H1 (cell line): ENCODE results near the gene ESYT2. TPM values are rescaled to one million over a fixed set of nuclear protein-coding genes. Genes with fewer than 3 reads are reported as not detected.
A peak's percentile ranks its signal among the peaks of the same experiment; 100 is the strongest.

Source experiments
- CTCF ChIA-PET: fragments of 300-600 bp; sonication (Branson Sonifier 250); formaldehyde crosslinking; loops from one replicate; lab custom pipeline; 2021; ENCODE audit not compliant: partially characterized antibody; lab: Charles Lee
- POLR2A ChIA-PET: fragments of 300-600 bp; sonication (Branson Sonifier 250); formaldehyde crosslinking; loops from one replicate; lab custom pipeline; 2021; ENCODE audit warnings: inconsistent platforms; ENCODE audit not compliant: partially characterized antibody; lab: Charles Lee
- DNase-seq, 2 experiments: peaks; one replicate each; pipeline versions ENCODE4 v3.0.0 to v3.0.0-alpha.2; 2010 to 2022; ENCODE audit warnings: low spot score in 2 of 2, low read depth in 1 of 2, mixed read lengths in 1 of 2
- FAIRE-seq: peaks from 2 replicates; lab custom pipeline; 2011; peaks lifted over from hg19 to GRCh38; lab: Jason Lieb, UNC
- H2AFZ ChIP-seq: 2 replicates; pipeline ENCODE4 v1.8.1; 2012; ENCODE audit warnings: low read length, inconsistent platforms
- H2AK5ac ChIP-seq: 2 replicates; pipeline ENCODE4 v1.6.1; 2013; ENCODE audit warnings: low read depth, low read length
- H2BK120ac ChIP-seq: replicated peaks from 2 replicates; pipeline ENCODE3; 2013; ENCODE audit warnings: low read depth, low read length, inconsistent platforms
- H2BK12ac ChIP-seq: 2 replicates; pipeline ENCODE4 v1.6.1; 2013; ENCODE audit warnings: low read depth, low read length
- H2BK15ac ChIP-seq: 2 replicates; pipeline ENCODE4 v1.6.1; 2013; ENCODE audit warnings: low read length
- H2BK20ac ChIP-seq: 2 replicates; pipeline ENCODE4 v1.6.1; 2013; ENCODE audit warnings: low read length
- H2BK5ac ChIP-seq: 2 replicates; pipeline ENCODE4 v1.6.1; 2013; ENCODE audit warnings: low read depth, low read length
- H3K14ac ChIP-seq: 2 replicates; pipeline ENCODE4 v1.6.1; 2013; ENCODE audit warnings: inconsistent platforms; ENCODE audit not compliant: insufficient read length
- H3K18ac ChIP-seq: 2 replicates; pipeline ENCODE4 v1.6.1; 2013; ENCODE audit warnings: low read length; ENCODE audit errors: extremely low read depth
- H3K23ac ChIP-seq: 2 replicates; pipeline ENCODE4 v1.6.1; 2013; ENCODE audit warnings: inconsistent platforms; ENCODE audit not compliant: insufficient read length
- H3K23me2 ChIP-seq: 2 replicates; pipeline ENCODE4 v1.6.1; 2013; ENCODE audit warnings: low read depth, low read length
- H3K27ac ChIP-seq: 2 replicates; pipeline ENCODE4 v1.6.1; 2011; ENCODE audit warnings: low read depth, low read length, inconsistent platforms
- H3K27me3 ChIP-seq, 4 experiments: replicated peaks in 1 of 4; 1 replicate in 1 of 4; 2 replicates in 3 of 4; pipeline versions ENCODE4 v1.6.1 to v1.8.1; 2011 to 2013; ENCODE audit warnings: low read length in 3 of 4, mild to moderate bottlenecking in 3 of 4, inconsistent platforms in 2 of 4, mixed read lengths in 2 of 4, moderate library complexity in 1 of 4; ENCODE audit not compliant: control insufficient read depth in 3 of 4, insufficient read depth in 3 of 4; ENCODE audit errors: extremely low read depth in 1 of 4
- H3K36me3 ChIP-seq, 4 experiments: 2 replicates each; pipeline versions ENCODE4 v1.6.1 to v1.8.1; 2011 to 2013; ENCODE audit warnings: mild to moderate bottlenecking in 4 of 4, low read length in 3 of 4, moderate library complexity in 2 of 4, control low read depth in 1 of 4, inconsistent platforms in 1 of 4; ENCODE audit not compliant: insufficient read depth in 4 of 4, control insufficient read depth in 2 of 4
- H3K4ac ChIP-seq: replicated peaks from 2 replicates; pipeline ENCODE3; 2013; ENCODE audit warnings: low read length, low read depth, mixed read lengths, inconsistent platforms; ENCODE audit not compliant: insufficient read length
- H3K4me1 ChIP-seq, 4 experiments: replicated peaks in 1 of 4; 1 replicate in 1 of 4; 2 replicates in 3 of 4; pipeline versions ENCODE4 v1.6.1 to v1.8.1; 2011 to 2013; ENCODE audit warnings: low read length in 3 of 4, inconsistent platforms in 2 of 4, mixed read lengths in 1 of 4; ENCODE audit not compliant: insufficient read depth in 4 of 4, control insufficient read depth in 3 of 4
- H3K4me2 ChIP-seq, 2 experiments: 2 replicates each; pipeline versions ENCODE4 v1.6.1 to v1.8.1; 2011 to 2013; ENCODE audit warnings: low read depth in 2 of 2, low read length in 2 of 2, control low read depth in 1 of 2, inconsistent platforms in 1 of 2, mild to moderate bottlenecking in 1 of 2; ENCODE audit not compliant: insufficient read depth in 1 of 2
- H3K4me3 ChIP-seq, 4 experiments: fragments of 200-600, 300-600 bp in 1 of 4; sonication (generic), shearing (Covaris generic), sonication (Bioruptor Twin) in 1 of 4; 2 replicates each; pipeline versions ENCODE4 v1.5.1 to v1.8.1; 2011 to 2016; ENCODE audit warnings: low read length in 4 of 4, low read depth in 3 of 4, control low read depth in 2 of 4, inconsistent platforms in 2 of 4, mild to moderate bottlenecking in 2 of 4, mixed read lengths in 1 of 4, moderate library complexity in 1 of 4; ENCODE audit not compliant: insufficient read depth in 2 of 4; ENCODE audit errors: extremely low read depth in 1 of 4
- H3K56ac ChIP-seq: replicated peaks from 2 replicates; pipeline ENCODE3; 2013; ENCODE audit warnings: low read depth, mild to moderate bottlenecking, mixed read lengths, low read length, inconsistent platforms; ENCODE audit not compliant: insufficient read length
- H3K79me1 ChIP-seq: 2 replicates; pipeline ENCODE4 v1.6.1; 2013; ENCODE audit warnings: low read depth, low read length, control low read depth
- H3K79me2 ChIP-seq, 2 experiments: 2 replicates each; pipeline versions ENCODE4 v1.6.1 to v1.8.1; 2012 to 2013; ENCODE audit warnings: low read length in 2 of 2, mild to moderate bottlenecking in 2 of 2, inconsistent platforms in 1 of 2; ENCODE audit not compliant: insufficient read depth in 2 of 2, control insufficient read depth in 1 of 2
- H3K9ac ChIP-seq, 4 experiments: replicated peaks in 1 of 4; 1 replicate in 1 of 4; 2 replicates in 3 of 4; pipeline versions ENCODE4 v1.6.1 to v1.8.1; 2011 to 2013; ENCODE audit warnings: low read depth in 3 of 4, low read length in 3 of 4, control low read depth in 2 of 4, mild to moderate bottlenecking in 2 of 4, moderate library complexity in 2 of 4, inconsistent platforms in 1 of 4; ENCODE audit errors: extremely low read depth in 1 of 4
- H3K9me3 ChIP-seq, 2 experiments: 2 replicates each; pipeline versions ENCODE4 v1.6.1 to v1.8.1; 2012 to 2013; ENCODE audit warnings: mild to moderate bottlenecking in 2 of 2, moderate library complexity in 2 of 2, control low read depth in 1 of 2, inconsistent platforms in 1 of 2, low read depth in 1 of 2, low read length in 1 of 2, mixed read lengths in 1 of 2; ENCODE audit not compliant: insufficient read depth in 2 of 2
- H4K20me1 ChIP-seq, 2 experiments: replicated peaks in 1 of 2; 2 replicates each; pipeline versions ENCODE3 to v1.8.1; 2011 to 2013; ENCODE audit warnings: inconsistent platforms in 2 of 2, low read length in 2 of 2, mild to moderate bottlenecking in 1 of 2; ENCODE audit not compliant: insufficient read depth in 2 of 2, control insufficient read depth in 1 of 2
- H4K5ac ChIP-seq: 2 replicates; pipeline ENCODE4 v1.6.1; 2013; ENCODE audit warnings: low read length, low read depth, mixed read lengths, inconsistent platforms; ENCODE audit not compliant: insufficient read length
- H4K8ac ChIP-seq: 2 replicates; pipeline ENCODE4 v1.8.0; 2013; ENCODE audit warnings: mild to moderate bottlenecking, moderate library complexity, low read length, inconsistent platforms; ENCODE audit not compliant: insufficient read depth; ENCODE audit errors: extremely low read depth
- H4K91ac ChIP-seq: replicated peaks from 2 replicates; pipeline ENCODE3; 2013; ENCODE audit warnings: low read length, mixed read lengths, inconsistent platforms; ENCODE audit not compliant: insufficient read length
- CREB1 ChIP-seq: IDR thresholded peaks from 2 replicates; pipeline ENCODE4 v1.6.1; 2012; ENCODE audit warnings: inconsistent platforms
- EP300 ChIP-seq, 2 experiments: IDR thresholded peaks; 1 replicate in 1 of 2; 2 replicates in 1 of 2; pipeline ENCODE4 v1.6.1; 2011 to 2012; ENCODE audit warnings: low read depth in 2 of 2, low read length in 2 of 2, mild to moderate bottlenecking in 2 of 2, borderline replicate concordance in 1 of 2, inconsistent platforms in 1 of 2, moderate library complexity in 1 of 2
- RNF2 ChIP-seq: fragments of 200-900, 300-1000 bp; sonication (generic); IDR thresholded peaks from 2 replicates; pipeline ENCODE4 v1.7.1; 2016; ENCODE audit warnings: borderline replicate concordance, low read depth, mild to moderate bottlenecking, antibody characterized with exemption, low read length; ENCODE audit not compliant: poor library complexity, severe bottlenecking; ENCODE audit errors: missing control alignments
- SRF ChIP-seq: IDR thresholded peaks from 2 replicates; pipeline ENCODE4 v1.6.1; 2011; ENCODE audit warnings: mild to moderate bottlenecking, low read depth, low read length, moderate library complexity
- TAF7 ChIP-seq: optimal IDR thresholded peaks from 2 replicates; pipeline ENCODE3; 2011; ENCODE audit warnings: low read depth, mild to moderate bottlenecking, inconsistent platforms, low read length, moderate library complexity, borderline replicate concordance
- WGBS, 2 experiments: shearing (Covaris generic) in 1 of 2; methylation state at CpG; one replicate each; pipeline versions ENCODE4 v1.1.6 to v1.1.7; 2013 to 2015; ENCODE audit warnings: low lambda C conversion rate in 2 of 2, mixed read lengths in 2 of 2, inconsistent platforms in 1 of 2, low coverage in 1 of 2, missing lambda C conversion rate in 1 of 2; ENCODE audit not compliant: insufficient replicate concordance in 2 of 2, insufficient coverage in 1 of 2, insufficient read length in 1 of 2; ENCODE audit errors: extremely low coverage in 1 of 2, missing lambda C conversion rate in 1 of 2; 5-methylcytosine and 5-hydroxymethylcytosine counted together
- polyA plus RNA-seq, 7 experiments: library from polyadenylated mRNA; depleted of rRNA in 3 of 7; stranded (reverse) in 5 of 7; unstranded in 2 of 7; fragments of >200 nt in 5 of 7; fragments of 200-250 nt in 2 of 7; gene quantifications; 1 replicate in 5 of 7; 2 replicates in 1 of 7; 4 replicates in 1 of 7; pipeline versions ENCODE4 v1.2.1 to v1.2.3, GENCODE V29; 2011 to 2013; ENCODE audit warnings: missing spikeins in 2 of 7, mixed read lengths in 2 of 7
- total RNA-seq: library from RNA; stranded (reverse); fragmentation: NEBNext Ultra II Directional; extraction: Animal tissue kit (Norgen Biotek cat#: 25700); gene quantifications from 2 replicates; pipeline ENCODE4 v1.2.1, GENCODE V29; 2021

Gene ESYT2
- total and polyA plus RNA-seq, 2 of the 8 experiments (the other 6 are each of a cell fraction or from before 2014, with no cell fraction given), result 27.0 to 37.5 TPM

- peaks cover 4 to 79% of the 10 kb centered on the region in 2 experiments; a peak in 3 of 4 replicates for H3K79me2 ChIP-seq
These were observed 19.7 kb downstream of the ESYT2 start for GRCh38 chr7:158809596-158809995.

More at GRCh38 chr7:158809596-158809995, 19.7 kb downstream of the ESYT2 start:
- Histone ChIP-seq H4K5ac (no peak overlapping the region), H3K4me2 (no peak overlapping the region), H2BK15ac (no peak overlapping the region), H2BK20ac (no peak overlapping the region), H3K27ac (no peak overlapping the region), H3K56ac (no peak overlapping the region), H3K4ac (no peak overlapping the region), H3K27me3 (no peaks in the 10 kb centered on the region; a peak in 1 of 7 replicates), H4K20me1 (peaks cover 0 to 3% of the 10 kb centered on the region in 2 experiments), H2BK12ac (no peak overlapping the region), H2AK5ac (no peak overlapping the region), H4K8ac (no peak overlapping the region), H2BK5ac (no peak overlapping the region), H3K9ac (no peak overlapping the region), H4K91ac (no peak overlapping the region), H2BK120ac (no peak overlapping the region), H3K18ac (no peak overlapping the region), H3K4me3 (no peak overlapping the region), H2AFZ (no peak overlapping the region), H3K9me3 (peaks cover 0 to 4% of the 10 kb centered on the region in 2 experiments; a peak in 1 of 4 replicates), H3K14ac (no peak overlapping the region), H3K23ac (no peak overlapping the region), H3K79me1 (peaks cover 11% of the 10 kb centered on the region; the same call in 1 of the 2 replicates), H3K36me3 (peaks cover 0 to 6% (median 2%) of the 10 kb centered on the region in 4 experiments; a peak in 2 of 8 replicates), H3K23me2 (no peaks in the 10 kb centered on the region), H3K4me1 (peaks cover 3 to 7% (median 4%) of the 10 kb centered on the region in 4 experiments)
- POLR2A ChIA-PET, result no interaction called here
- TF ChIP-seq TAF7, result no peak
- TF ChIP-seq RNF2, result no peak
- TF ChIP-seq EP300 (IDR thresholded peaks at IDR 0.05; ENCODE audit: borderline replicate concordance in 1 of 2, low read depth in 2 of 2, low read length in 2 of 2), result no peak
- 0 out of 2 replicates have a peak, but pooled peaks have one; percentile 35 for TF ChIP-seq SRF
- no peak for TF ChIP-seq CREB1
- FAIRE-seq, result no peak
- no peak for DNase-seq
- 88% methylated on average over 1 of the region's 1 CpG; no CpG with 5 or more reads in 1 of the 2 experiments for WGBS, 2 experiments
- CTCF ChIA-PET, result no interaction called here
